GM12864 (cell line): ENCODE data around the gene WNT9A.

Experiments used
- DNase-seq: peaks from one replicate; pipeline ENCODE4 v3.0.0-alpha.2; 2011; ENCODE audit warnings: low read depth
- H3K4me3 ChIP-seq: 2 replicates; pipeline ENCODE4 v1.5.1; 2011; ENCODE audit warnings: mild to moderate bottlenecking, low read depth, low read length, control low read depth
- TF ChIP-seq, protein P1 (sequence below): IDR thresholded peaks from 2 replicates; pipeline ENCODE4 v1.5.1; 2011; ENCODE audit warnings: low read depth, mild to moderate bottlenecking, moderate library complexity, low read length, control low read depth, inconsistent platforms; ENCODE audit errors: missing control alignments

WNT9A gene

DNA sequence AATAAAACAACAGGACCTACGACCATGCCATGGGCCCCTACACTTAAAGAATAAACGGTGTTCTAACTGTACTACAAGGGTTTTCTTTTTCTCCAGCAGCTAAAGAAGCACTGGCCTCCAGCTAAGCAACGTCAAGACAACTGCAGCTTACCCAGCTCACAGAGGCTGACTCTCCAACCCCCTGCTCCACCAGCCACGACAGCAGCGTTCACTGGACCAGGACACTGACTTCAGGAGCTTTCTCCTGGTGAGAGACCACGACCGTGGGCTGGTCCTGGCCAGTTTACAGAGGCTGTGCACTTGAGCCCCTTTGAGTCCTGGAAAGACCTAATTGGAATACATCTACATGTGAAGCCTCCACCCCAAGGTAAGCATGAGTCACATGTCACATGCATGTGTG lies 39.4 kb downstream of the WNT9A start:
- no peak for DNase-seq
- no peak overlapping the region for H3K4me3 ChIP-seq
- TF ChIP-seq, protein P1, sequence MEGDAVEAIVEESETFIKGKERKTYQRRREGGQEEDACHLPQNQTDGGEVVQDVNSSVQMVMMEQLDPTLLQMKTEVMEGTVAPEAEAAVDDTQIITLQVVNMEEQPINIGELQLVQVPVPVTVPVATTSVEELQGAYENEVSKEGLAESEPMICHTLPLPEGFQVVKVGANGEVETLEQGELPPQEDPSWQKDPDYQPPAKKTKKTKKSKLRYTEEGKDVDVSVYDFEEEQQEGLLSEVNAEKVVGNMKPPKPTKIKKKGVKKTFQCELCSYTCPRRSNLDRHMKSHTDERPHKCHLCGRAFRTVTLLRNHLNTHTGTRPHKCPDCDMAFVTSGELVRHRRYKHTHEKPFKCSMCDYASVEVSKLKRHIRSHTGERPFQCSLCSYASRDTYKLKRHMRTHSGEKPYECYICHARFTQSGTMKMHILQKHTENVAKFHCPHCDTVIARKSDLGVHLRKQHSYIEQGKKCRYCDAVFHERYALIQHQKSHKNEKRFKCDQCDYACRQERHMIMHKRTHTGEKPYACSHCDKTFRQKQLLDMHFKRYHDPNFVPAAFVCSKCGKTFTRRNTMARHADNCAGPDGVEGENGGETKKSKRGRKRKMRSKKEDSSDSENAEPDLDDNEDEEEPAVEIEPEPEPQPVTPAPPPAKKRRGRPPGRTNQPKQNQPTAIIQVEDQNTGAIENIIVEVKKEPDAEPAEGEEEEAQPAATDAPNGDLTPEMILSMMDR = no peak

DNA sequence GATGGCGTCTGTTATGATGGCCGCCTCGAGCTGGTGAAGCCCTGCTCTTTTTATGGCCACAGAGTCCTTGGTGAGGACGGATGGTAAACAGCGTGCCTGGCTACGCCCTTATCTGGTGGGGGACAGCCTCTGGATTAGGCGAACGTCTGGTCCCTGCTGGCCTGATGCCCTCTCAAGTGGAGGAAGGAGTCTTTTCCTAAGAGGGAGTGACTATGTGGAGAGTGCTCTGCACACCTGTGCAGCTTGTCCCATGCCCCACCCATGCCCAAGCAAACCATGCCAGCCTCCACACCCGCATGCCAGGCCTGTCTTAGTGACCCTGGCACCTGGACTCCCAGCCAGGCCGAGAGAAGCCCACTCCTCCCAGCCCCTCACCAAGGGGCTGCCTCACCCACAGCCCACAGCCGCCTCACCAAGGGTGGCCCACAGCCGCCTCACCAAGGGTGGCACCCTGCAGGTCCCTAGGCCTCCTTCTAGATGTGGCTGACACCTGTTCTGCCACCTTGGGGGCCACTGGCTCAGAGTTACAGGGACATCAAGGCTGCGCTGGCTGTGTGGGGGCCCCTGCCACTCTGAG lies 40.2 kb downstream of the WNT9A start:
- TF ChIP-seq, protein P1 = no peak
- DNase-seq = no peak
- no peak overlapping the region for H3K4me3 ChIP-seq

DNA sequence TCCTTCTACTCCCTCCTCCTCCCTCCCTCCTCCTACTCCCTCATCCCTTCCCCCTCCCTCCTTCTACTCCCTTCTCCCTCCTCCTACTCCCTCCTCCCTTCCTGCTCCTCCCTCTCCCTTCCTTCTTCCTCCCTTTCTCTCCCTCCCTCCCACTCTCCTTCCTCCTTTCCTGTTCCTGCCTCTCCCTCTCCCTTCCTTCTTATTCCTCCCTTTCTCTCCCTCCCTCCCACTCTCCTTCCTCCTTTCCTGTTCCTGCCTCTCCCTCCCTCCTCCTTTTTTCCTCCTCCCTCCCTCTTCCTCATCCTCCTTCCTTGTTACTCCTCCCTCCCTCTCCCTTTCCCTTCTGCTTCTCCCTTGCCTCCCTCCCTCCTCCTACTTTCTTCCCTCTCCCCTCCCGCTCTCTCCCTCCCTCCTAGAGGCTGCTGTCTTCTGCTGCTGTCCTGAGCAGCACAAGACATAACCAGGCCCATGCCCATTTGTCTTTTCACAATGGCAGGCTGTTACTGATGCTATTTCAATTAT lies 41.1 kb downstream of the WNT9A start:
- DNase-seq = no peak
- TF ChIP-seq, protein P1 = no peak
- H3K4me3 ChIP-seq = no peak overlapping the region

DNA sequence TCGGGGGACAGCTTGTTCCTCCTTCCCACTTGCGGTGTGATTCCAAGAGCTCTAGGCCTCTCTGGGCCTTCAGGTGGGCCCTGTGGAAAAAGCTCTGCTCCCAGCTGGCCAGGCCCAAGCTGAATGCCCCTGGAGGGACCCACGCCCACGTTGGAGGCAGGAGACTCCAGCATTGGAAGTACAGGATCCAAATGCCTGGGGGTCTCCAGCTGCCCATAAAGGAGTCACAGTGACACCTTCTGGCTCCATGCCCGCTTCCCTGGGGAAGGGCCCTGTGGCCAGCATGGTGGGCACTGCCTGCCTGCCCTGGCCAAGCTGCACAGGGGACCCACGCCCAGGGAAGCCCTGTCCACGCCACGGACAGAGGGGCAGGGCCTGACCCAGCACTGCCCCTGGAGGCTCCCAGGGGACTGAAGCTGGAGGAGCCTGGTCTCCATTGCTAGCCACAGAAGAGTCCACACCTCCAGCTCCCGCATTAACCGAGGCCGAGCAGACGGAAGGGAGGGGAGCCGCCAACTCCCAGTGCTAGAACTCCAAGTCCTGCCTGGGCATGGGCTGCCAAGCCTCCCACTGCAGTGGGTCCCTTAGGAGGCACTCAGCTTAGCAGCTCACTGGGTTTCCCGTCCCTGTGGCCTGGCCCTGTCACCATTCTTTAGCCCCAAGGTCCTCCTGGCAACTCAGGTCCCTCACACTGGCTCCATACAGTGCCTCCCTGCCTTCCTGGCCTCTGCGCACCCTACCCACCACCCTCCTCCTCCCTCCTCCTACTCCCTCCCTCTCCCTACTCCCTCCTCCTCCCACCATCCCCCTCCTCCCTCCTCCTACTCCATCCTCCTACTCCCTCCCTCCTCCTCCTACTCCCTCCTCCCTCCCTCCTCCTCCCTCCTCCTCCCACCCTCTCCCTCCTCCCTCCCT lies 41.9 kb downstream of the WNT9A start:
- TF ChIP-seq, protein P1 = no peak
- DNase-seq = no peak
- H3K4me3 ChIP-seq = no peak overlapping the region

DNA sequence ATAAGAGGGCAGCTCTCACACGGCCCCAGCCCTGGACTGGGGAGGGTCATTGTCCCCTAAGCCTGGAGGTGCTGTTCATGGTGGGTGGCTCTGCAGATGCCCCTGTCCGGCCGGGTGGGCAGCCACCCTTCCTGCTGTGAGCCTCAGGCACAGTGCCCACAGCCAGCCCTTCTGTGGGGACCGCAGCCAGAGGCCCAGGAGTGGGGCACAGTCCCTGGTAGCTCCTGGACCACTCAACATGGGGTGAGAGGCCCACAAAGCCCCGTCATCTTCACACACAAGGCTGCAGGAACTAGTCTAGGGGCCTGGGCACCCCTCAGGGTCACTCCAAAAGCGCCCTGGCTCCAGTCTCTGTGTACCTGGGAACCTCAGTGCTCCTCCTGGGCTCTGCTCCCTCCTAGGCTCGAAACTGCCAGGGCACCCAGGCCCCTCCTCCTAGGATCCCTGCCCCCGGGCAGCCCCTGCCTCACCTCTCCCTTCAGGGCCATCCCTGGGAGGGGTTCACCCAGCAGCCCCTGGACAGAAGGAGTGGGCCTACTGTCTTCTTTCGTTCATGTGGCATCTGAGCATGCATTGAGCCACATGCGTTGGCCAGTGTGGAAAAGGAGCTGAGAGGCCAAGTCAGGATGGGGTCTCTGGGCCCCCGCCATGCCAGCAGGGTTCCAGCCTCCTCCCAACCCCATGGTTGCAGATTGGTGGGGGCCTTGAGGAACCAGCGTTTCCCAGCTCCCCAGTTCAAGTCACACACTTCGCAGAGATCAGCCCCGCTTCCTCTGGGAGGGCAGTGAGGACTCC lies 43.0 kb downstream of the WNT9A start:
- DNase-seq = no peak
- TF ChIP-seq, protein P1 = no peak
- no peak overlapping the region for H3K4me3 ChIP-seq

DNA sequence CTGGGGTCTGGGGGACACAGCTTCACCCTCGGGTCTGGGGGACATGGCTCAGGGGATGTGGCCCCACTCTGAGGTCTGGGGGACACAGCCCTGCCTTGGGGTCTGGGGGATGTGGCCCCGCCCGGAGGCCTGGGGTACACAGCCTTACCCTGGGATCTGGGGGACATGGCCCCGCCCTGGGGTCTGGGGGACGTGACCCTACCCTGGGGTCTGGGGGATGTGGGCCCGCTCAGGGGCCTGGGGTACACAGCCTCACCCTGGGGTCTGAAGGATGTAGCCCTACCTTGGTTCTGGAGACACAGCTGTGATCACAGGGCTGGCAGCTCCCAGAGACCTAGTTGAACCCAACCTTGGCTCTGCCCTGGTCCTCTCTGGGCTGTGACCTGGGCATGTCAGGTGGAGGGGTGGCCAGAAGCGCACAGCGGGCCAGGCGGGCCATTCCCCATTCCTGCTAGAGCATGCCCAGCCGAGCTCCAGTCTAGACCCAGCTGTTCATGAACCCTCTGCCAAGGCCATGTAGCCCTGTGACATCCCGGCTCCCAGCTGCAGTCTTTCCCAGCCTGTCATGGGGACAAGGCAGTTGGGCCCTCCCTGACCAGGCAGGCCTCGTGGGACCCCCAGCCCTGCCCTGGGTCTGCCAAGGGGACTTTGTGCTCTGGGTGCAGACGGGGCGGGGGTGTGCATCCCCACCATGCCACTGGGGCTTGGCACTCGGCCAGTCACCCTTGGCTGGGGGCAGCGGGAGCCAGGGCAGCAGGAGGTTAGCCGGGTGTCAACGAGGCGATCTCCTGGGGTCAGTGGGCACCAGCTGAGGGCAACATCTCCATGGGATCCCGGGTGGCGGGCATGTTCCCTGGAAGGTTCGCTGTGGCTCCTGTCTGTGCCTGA lies 43.9 kb downstream of the WNT9A start:
- no peak overlapping the region for H3K4me3 ChIP-seq
- TF ChIP-seq, protein P1 = no peak
- no peak for DNase-seq
